HuH-7 (cell line): ENCODE results near the gene CLK2.
"Not testable (repeated sequence)": the region's sequence is repeated elsewhere in the genome, so short reads cannot be mapped to it uniquely, and the experiment has no call there.

Source experiments
- DNase-seq: peaks from one replicate; pipeline ENCODE4 v3.0.0; 2011; ENCODE audit warnings: low spot score

Gene CLK2

DNA sequence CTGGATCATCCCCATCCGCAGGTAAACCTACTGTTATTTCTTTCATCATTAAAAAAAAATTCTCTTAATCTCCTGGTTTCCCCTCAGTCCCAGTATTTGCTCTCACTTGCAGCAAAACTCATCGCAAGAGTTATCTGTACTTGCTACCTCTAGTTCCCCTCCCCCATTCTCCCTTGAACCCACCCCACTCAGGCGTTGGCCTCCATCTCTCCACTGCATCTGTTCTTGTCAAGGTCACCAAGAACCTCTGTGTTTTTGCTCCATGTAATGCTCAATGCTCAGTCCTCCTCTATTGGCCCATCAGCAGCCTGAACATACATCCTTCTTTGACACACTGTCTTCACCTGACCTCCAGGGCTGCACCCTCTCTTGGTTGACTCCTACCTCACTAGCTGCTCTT is 23.4 kb upstream of the CLK2 start:
- DNase-seq = no peak

DNA sequence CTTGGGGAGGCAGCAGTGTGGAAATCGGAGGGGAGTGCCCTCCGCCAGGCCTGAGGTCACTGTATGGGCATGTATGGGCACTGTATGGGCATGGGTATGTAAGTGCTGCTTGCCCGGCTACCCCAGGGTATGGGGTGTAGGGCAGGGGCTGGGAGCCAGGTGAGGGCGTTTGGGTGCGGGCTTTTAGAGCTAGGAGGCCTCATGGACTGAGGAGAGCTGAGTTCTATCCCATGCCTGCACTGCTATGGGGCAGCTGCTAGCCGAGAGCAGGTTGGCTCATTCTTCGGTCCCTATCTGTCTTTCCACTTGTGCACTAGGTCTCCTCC is 22.6 kb upstream of the CLK2 start:
- no peak for DNase-seq

DNA sequence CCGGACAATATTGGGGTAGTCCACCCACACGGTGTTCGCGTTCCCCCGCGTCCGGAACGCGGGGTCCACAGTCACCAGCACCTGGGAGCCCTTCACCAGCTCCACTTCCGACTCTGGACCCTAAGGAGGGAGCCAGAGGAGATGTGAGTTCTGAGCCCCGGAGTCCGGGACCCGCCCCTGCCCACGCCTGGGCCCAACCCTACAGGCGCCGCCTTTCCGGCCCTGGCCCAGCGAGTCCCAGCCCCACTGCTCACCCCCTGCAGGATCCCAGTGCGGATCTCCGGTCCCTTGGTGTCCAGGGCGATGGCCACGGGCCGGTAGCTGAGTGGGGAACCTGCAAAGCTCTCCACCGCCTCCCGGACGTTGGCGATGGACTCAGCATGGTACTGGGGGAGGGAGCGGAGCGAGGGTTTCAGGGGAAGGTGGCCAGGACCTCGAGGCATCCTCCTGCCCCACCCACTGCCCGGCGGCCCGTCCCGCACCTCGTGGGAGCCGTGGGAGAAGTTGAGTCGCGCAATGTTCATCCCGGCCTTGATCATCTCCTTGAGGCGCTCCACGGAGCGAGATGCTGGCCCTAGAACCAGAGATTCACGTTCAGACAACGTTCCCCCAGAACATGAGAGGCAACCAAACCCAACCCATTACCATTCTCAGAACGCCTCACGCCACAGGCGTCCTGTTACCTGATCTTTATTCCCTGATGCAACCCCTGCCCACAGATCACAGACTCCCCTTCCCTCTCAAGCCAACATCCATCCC is 22.1 kb upstream of the CLK2 start:
- DNase-seq = no peak

DNA sequence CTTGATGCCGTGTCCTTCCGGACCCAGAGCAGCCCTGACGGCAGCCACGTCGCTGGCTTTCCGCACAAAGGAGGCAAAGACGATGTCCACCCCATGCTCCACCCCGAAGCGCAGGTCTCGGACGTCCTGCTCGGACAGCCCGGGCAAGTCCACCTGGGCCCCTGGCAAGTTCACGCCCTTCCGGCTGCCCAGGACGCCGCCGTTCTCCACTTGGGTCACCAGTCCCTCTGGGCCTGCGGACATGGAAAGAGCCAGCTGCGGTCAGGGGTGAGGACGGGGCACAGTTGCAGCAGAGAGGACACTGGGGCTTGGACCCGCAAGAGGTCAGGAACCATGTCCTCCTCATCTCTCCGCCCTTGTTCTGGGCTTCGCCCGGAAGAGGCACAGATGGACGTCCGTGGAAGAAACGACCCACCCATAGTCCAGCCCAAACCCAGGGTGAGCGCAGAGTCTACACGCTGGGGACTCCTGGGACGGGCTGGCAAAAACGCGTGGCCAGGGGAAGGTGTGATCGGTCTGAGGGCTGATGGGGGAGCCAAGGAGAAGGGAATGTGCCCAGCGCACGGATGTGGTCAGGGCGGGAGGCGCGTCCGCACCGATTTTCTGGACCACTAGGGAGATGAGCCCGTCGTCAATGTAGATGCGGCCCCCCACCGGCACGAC is 21.3 kb upstream of the CLK2 start:
- no peak for DNase-seq

DNA sequence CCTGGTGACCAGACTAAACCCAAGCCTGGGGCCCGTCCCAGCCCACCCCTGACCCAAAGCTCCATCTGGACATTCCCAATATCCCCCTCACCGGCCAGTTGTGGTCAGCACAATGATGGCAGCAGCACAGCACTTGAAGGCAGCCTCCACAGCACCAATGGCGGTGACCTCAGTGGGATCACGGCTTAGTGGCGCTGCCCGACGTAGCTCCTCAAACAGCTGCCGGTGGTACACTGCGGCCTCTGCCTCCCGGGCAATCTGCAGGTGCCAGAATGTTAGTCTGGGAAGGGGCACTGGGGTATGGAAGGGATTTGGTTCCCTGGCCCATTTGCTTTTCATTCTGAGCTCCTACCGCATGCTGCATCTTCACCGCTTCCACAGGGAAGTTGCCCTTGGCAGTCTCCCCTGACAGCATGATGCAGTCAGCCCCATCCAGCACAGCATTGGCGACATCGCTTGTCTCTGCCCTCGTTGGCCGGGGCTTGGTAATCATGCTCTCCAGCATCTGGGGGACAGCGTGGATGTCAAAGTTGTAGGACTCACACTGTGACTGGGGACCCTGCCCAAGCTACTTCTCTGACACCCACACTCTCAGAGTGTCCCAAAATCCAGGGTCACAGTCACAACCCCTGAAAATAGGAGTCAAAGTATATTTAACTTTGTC is 19.9 kb upstream of the CLK2 start:
- no peak for DNase-seq

DNA sequence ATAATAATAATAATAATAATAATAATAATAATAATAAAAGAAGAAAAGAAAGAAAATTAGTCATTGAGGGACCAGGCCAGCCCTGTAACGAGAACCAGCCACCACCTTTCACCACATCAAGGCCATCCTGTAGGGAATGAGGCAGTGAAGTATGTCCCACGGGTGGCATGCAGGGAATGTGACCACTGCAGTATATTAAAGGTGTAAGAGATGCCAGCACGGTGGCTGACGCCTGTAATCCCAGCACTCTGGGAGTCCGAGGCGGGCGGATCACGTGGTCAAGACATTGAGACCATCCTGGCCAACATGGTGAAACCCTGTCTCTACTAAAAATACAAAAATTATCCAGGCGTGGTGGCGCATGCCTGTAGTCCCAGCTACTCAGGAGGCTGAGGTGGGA is 17.7 kb upstream of the CLK2 start:
- DNase-seq = not testable (repeated sequence)

DNA sequence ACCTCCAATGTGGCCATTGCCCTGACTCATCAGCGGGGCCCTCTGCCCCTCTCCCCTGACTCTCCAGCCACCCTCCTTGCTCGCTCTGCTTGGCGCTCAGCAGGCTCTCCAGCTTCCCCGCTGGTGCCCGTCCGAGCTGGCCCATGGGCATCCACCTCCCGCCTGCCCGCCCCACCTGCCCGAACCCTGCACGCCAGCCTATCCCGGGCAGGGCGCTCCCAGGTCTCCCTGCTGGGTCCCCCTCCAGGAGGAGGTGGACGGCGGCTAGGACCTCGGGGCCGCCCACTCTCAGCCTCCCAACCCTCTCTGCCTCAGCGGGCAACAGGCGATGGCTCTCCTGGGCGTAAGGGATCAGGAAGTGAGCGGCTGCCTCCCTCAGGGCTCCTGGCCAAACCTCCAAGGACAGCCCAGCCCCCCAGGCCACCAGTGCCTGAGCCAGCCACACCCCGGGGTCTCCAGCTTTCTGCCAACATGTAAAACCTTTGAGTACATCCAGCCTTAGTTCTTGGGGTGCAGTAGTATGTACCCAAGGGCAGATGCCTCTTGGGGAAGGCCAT is 14.8 kb upstream of the CLK2 start:
- DNase-seq = no peak

DNA sequence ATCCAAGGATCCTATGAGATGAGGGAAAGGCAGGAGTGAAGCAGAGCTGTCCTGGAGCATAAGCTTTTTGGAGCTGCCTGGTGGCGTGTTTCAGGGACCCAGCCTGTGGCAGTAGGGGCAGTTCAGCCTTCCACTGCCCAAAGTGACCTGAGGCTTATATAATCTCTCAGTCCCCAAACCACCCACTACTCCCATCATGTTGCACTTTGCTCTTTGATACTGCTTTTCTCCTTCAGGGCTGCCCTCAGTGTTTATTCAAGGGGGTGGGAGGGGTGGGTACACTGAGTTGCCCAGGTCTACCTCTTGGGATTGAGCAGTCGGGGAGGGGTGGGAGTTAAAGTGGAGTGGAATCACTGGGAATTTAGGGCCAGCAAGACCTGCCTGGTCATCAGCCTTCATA is 13.2 kb upstream of the CLK2 start:
- DNase-seq = peak; percentile 85

DNA sequence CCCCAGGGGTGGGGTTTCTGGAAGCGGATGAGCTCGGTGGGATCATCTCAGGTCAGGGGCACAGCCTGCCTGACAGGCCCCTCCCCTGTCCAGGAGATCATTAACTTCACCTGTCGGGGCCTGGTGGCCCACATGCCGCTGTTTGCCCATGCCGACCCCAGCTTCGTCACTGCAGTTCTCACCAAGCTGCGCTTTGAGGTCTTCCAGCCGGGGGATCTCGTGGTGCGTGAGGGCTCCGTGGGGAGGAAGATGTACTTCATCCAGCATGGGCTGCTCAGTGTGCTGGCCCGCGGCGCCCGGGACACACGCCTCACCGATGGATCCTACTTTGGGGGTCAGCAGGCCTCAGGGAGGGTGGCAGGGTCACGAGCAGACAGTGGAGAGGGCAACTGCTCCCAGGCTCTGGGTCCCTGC is 12.3 kb upstream of the CLK2 start:
- DNase-seq = no peak

DNA sequence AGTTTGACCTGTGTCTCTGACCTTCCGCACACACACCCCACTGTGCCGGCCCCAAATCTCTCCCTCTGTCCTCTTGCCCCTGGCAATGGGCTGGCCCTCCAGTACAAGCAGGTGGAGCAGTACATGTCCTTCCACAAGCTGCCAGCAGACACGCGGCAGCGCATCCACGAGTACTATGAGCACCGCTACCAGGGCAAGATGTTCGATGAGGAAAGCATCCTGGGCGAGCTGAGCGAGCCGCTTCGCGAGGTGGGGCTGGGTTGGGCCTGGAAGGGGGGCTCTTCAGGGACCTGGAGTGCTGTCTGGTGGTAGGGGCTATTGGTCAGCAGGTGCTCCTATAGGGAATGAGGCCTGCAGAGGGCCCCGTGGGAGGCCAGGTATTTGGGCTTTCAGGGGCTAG is 11.8 kb upstream of the CLK2 start:
- DNase-seq = no peak

DNA sequence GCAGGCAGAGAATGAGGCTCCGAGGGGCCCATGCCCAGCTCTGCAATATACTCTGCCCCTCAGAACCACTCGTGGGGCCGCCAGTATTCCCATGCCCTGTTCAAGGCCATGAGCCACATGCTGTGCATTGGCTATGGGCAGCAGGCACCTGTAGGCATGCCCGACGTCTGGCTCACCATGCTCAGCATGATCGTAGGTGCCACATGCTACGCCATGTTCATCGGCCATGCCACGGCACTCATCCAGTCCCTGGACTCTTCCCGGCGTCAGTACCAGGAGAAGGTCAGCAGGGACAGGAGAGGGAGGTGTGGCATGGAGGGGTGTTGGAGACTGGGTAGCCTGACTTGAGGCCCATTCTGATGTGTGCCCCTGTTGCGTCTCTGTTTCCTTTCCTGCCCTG is 11.2 kb upstream of the CLK2 start:
- DNase-seq = no peak

DNA sequence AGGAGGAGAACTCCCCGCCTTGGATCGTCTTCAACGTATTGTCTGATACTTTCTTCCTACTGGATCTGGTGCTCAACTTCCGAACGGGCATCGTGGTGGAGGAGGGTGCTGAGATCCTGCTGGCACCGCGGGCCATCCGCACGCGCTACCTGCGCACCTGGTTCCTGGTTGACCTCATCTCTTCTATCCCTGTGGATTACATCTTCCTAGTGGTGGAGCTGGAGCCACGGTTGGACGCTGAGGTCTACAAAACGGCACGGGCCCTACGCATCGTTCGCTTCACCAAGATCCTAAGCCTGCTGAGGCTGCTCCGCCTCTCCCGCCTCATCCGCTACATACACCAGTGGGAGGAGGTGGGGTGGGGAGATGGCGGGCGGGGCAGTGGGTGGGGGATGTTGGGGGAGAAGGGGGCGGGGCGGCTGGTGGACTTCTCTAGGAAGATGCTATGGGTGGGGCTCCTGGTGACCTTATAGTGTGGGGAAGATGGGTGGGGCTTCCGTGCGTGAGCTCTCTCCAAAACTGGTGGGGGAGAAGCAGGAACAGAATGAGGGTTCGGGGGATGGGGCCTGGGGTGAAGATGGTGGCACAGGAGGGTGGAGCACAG is 9.3 kb upstream of the CLK2 start:
- no peak for DNase-seq

DNA sequence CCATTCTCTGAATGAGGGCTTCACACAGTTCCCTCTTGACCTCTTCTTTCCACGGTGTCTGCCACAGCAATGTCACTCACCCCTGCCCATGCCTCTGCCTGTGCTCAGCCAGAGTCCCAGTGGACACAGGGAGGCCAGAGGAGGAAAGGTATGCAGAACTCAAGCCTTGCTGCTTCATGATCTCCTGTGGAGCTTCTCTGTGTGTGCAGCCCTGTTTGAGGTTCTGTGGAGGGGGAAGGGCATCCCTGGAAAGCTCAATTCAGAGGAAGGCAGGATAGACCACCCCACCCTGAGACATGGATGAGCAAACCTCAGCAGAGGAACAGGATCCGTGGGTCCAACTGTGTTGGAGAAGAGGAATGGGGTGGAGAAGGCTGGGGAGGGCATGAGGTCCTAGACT is 6.0 kb upstream of the CLK2 start:
- DNase-seq = no peak

DNA sequence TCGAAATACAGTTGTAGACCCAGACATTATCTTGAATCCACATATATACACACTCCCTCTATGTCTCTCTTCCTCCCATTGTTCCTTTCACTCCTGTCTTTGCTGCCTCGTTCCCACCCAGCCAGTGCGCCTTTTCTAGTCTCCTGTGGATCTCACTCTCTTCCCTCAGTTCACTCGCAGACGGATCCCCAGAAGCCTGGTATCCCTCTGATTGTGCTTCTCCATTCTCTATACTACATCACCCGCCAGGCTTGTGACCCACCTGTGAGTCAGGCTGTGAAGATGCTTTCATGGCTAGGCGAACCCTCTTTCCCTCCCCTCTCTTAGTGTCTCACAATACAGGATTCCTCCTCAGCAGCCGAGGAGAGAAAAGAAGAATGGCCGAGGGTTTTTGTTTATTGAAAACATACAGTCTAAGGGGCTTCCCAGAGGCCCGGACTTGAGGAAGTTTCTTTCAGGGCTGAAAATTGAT is 5.4 kb upstream of the CLK2 start:
- no peak for DNase-seq

DNA sequence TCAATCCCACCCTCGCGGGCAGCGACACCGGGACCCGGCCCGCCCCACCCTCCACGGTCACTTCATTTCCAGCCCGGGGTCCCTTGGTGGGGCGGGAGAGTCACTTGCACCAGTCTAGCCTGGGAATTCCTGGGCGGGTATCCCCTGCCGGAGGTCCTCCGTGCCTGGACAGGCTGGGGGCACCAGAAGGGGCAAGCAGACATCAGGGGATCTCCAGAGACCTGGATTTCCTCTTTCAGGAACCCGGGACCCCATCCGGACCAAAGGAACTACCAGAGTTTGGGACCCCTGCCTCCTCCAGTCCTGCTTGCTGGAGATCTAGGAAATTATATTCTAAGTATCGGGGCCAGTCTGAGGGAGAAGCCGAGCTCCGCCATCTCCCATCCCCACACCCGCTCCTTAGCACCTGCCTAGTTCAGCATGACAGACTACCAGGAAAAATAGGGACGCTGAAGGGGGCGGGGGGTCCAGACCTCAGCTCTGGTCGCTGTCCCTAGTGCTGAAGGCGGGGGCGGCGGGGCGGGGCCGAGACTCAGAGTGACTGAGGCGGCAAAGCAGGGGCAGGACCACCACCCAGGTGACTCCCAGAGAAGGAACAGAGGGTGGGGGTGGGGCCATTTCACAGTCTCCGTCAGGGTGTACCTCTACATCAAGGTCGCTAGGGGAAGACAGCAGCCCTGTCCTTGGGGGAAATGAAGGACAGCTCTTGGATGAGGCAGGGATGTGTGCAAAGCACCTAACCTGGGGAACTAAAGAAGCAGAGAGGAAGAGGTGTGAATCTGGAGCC is 4.8 kb upstream of the CLK2 start:
- DNase-seq = peak; percentile 92

DNA sequence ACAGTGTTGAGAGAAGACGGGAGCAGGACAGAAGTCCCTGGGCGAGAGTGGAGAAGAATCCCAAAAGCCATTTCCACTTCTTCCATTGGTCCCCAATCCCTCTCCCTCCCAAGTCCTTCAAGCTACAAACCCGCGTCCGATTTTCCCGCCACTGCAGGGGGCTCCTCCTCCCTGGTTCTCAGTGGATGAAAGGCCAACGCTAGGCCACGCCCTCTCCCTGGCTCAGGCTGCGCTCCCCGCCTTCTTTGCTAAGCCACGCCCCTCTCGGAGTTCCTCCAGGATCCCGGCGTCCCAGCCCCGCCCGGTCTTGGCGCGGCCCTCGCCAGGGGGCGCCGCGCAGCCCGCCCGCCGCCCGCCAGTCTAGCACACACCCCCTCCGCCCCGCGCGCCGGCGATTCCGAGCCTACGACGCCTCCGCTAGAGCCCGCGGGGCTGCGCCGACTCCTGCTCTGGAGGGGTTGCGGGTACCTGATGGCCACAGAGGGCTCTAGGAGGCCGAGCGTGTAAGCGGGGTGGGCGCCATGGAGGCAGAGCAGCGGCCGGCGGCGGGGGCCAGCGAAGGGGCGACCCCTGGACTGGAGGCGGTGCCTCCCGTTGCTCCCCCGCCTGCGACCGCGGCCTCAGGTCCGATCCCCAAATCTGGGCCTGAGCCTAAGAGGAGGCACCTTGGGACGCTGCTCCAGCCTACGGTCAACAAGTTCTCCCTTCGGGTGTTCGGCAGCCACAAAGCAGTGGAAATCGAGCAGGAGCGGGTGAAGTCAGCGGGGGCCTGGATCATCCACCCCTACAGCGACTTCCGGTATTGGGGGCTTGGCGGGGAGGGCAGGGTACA is 4.0 kb upstream of the CLK2 start, which contains the start of gene HCN3:
Gene HCN3 (plus strand): TSS at position 394 of the 832 bp plus-strand sequence. CDS start 128 bp downstream, at position 522.
- DNase-seq = peak; percentile 99

DNA sequence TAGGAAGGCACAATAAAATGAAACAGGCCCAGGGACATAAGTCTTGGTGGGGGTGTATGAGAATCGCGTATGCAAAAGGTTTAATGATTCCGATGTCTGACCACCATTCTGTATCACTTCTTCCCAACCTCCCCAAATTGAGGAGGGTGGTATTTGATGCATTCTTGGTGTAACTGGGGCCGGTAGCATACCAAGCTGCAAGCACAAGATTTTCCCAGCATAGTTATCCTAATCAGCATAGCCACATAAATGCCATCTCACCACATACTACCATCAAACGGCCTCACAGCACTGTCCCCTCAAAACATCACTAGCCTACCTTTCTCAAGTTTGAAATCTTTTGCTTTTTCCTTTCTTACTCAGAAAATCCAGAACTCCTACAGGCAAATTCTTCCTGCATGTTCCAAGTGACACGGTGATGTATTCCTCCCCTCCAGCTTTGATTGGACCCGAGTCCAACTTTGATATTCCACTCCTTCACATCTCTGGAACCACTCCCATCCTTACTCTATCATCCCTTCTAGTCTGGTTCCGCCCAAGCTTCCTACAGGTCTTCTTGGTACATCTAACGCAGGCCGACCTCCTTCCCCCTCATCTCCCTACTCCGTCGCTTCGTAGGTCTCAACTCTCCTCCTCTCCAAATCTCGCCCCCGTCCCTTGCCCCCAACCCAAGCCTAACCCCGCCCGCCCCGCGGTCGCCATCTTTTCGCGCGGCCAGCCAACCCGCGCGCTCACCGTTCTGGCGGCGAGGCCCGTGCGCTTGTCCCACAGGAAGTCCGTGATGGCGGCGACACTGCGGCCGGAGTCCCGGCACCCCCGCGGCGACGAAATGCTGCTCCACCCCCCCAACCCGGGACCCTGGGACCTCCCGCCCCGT is 600 bp downstream of the CLK2 start:
- peak; percentile 64 for DNase-seq

DNA sequence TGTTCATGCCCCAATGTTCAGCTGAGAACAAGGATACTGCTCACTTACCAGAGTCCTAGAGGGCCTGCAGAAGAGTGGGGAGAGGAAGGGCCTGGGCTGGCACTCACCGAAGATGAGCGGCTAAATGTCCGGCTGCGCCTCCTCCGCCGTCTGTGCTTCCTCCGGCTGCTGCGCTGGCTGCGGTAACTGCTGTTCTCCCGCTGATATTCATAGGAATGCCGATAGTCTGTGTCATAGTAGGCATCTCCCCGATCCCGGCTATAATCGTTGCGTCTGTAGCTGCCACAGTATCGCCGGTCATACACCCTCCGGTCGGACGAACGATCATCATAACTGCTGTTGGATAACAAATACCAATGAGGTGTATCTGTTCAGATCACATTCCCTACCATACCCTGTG is 3.9 kb downstream of the CLK2 start:
- DNase-seq = no peak

DNA sequence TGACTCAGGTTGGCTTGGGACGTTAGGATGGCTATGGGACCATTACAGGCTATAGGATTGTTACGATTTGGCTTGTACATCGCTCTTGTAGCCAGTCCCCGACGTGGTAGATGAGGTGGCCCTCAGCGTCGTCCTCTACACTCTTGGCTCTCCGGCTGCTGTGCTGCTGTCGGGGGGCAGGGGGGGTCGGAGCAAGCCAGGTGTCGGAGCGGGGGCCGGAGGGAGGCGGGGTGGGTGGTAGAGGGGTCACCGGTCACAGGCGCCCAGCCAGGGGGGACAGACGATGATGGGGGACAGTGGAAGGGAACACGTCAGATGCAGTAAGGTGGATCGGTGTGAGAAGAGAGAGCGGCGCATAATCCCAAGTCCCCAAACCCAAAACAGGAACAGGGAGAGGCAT is 4.7 kb downstream of the CLK2 start:
- no peak for DNase-seq

DNA sequence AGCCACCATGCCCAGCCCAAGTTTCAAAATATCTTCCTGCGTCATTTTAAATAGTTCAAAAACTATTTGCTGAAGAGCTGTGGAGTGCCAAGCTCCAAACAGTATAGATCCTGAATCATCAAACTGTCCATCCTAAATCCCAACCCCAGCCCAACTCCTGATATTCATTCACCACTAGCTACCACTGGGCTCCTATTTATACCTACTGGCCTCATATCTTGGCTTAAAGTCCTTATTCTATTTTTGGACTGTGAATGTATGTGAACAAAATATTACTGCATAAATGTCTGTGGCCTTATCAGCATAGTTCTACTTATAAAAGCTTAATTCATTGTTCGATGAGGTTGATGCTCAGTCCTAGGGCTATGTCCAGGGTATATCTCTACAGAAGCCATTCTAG is 5.9 kb downstream of the CLK2 start:
- DNase-seq = no peak
